GM18867 (cell line): ENCODE results near the gene CUL7.
"Not testable (repeated sequence)": the region's sequence is repeated elsewhere in the genome, so short reads cannot be mapped to it uniquely, and the experiment has no call there.

Experiments used
- ATAC-seq: cut with Tn5 transposase; IDR thresholded peaks from one replicate; pipeline ENCODE4 v1.9.1; 2021; ENCODE audit warnings: mild to moderate bottlenecking, moderate library complexity; ENCODE audit not compliant: unreplicated experiment

Gene CUL7

DNA sequence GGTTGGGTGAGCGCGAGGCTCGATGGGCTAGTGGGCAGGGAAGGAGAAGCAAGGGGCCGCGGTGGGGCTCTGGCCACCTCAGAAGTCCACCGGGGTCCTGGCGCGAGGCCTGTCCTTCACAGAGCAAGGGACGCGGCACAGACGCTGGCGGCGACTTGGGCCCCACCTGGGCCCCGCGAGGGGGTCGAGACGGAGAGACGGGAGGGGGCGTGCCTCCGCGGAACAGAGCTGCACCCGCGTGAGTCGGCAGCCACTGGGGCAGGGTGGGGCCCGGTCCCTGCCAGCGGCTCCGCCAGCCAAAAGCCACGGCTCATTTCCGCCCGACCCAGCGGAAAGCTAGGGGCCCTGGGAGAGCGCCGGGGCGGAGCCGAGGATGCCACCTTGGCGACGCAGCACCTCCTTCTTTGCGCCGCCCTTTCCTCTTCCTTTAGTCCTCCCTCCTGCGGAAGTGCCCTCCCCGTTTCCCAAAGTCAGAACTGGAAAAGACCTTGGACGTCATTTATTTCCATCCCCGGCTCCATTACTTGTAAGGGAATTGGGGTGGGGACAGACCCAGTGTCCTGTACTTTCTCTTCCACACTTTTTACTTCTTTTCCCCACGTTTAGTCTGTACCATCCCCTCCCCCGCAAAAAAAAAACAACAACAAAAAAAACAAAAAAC is at the start of gene CUL7:
CUL7 (minus strand) TSS at position 307 of the 661 bp plus-strand sequence. CDS start 1,063 bp downstream, outside the sequence.
- ATAC-seq = peak; percentile 81

DNA sequence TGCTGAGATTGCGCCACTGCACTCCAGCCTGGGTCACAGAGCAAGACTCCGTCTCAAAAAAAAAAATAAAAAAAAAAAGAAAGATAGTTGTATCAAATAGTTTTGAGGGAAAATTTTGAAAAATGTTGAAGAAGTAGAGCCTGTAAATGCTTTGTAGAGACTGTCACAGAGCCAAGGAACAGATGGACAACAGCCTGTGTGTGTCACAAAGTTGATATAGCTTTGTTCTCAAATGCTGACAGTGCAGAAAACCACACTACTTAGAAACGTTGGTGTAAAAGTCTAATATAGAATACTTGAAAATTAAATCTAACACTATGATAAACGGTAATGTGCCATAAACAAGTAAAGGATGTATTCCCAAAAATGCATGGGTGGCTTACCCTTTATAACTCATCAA is 47.8 kb upstream of the CUL7 start:
- no peak for ATAC-seq

GRCh38 chr6:43097502-43097901 is 43.9 kb upstream of the CUL7 start:
- ATAC-seq = no peak

- ATAC-seq = no peak
Measured at GRCh38 chr6:43097098-43097489, 43.4 kb upstream of the CUL7 start.

DNA sequence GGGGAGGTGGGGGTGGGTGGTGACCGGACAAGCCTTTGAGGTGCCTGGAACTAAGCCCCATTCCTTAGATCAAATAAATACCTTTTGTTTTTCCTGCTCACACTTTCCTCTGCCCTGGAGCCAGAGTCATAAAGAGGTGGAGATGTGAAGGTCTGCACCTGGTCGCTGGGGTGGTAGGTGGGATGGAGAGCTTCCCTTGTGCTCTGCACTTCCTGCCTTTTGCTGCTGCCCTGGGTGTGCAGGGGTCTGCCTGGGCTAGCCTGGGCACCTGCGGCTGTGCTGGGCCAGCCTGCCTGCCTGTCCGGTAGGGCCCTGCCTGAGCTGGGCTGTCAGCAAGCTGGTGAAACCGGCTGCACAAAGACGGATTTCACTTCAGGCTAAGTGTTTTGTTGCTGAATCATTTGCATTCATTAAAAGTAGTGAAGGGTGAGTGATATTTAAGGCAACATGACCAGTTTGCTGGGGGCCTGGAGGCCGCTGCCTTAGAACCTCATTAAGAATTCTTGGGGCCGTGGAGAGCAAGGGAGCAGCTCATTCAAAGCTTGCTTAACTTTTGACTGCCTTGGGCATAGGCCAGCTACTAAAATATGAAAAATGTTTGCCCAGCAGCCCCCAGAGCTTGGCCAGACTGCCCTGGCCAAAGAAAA is 42.9 kb upstream of the CUL7 start:
- ATAC-seq = no peak

DNA sequence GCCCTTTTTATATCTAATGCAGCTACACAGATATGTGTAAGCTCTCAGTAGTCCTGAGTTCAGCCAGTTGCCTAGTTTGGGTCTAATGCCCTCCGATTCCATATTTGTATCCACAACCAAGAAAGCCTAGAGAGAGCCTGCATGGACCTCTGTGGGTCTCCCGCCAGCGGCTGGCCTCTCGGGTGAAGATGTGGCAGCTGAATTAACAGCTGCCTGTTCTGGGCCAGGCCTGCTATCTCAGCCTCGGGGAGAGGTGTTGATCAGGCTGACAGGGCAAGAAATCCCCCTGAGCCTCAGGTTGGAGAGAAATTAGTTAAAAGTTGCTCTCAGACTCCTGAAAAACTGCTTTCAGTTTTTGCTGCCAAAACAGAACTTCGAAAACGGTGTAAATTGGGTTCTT is 42.3 kb upstream of the CUL7 start:
- no peak for ATAC-seq

DNA sequence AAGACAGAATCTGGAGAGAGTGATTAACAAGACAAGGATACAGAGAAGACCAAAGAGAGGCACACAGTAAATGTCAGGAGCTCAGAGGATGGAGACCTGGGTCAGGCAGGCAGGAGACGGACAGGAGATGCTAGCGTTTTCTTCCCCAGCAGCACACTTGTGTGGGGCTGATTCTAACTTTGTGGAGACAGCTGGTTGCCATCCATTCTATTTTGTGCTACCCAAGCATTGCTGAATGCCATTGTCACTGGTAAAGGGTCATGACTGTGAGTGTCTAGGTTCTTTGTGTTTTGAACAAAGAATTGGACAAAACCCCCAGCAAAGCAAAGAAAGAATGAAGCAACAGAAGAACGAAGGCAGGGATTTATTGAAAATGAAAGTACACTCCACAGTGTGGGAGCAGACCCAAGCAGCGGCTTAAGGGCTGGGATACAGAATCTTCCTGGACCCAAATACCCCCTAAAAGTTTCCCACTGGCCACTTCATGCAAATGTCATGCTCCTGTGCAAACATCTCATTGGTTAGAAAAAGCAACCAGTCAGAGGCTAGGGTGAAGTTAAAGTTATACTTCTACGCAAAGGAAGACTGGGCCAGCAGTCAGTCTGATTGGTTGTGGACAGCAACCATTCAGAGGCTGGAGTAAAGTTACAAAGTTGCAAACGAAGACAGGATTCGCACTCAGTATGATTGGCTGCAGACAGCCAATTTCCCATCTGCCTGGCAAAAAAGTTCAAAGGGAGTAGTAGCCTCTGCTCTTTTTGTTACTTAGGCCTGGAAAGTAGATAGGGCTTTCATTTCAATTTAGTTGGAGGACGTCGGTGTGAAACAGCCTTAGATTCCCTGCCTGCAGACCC is 40.0 kb upstream of the CUL7 start:
- ATAC-seq = no peak

GRCh38 chr6:43092635-43093034 is 39.0 kb upstream of the CUL7 start:
- ATAC-seq = no peak

DNA sequence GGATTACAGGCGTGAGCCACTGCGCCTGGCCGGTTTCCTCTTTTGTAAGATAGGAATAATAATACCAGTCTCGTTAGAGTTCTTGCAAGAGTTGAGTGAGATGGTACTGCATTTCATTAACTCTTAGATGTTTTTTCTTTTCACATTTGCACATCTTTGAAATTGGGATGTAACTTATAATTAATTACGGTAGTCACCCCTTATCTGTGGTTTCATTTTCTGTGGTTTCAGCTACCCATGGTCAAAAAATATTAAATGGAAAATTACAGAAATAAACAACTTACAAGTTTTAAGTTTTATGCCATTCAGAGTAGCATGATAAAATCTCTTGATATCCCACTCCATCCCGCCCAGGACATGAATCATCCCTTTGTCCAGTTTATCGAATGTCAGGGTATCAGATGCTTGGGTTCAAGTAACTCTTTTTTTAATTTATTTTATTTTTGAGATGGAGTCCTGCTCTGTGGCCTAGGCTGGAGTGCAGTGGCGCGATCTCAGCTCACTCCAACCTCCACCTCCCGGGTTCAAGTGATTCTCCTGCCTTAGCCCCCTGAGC is 37.9 kb upstream of the CUL7 start:
- no peak for ATAC-seq

DNA sequence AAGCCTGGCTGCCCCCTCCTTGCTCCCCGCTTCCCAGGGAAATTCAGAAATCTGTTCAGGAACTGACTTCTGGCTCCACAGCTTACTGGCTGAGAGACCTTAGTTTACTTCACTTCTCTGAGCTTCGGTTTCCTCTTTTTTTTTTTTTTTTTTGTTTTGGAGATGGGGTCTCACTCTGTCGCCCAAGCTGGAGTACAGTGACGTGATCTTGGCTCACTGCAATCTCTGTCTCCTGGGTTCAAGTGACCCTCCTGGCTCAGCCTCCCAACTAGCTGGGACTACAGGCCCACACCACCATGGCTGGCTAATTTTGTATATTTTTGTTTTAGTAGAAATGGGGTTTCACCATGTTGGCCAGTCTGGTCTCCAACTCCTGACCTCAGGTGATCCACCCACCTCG is 37.4 kb upstream of the CUL7 start:
- no peak for ATAC-seq

GRCh38 chr6:43090559-43090956 is 36.9 kb upstream of the CUL7 start:
- no peak for ATAC-seq

GRCh38 chr6:43089874-43090558 is 36.4 kb upstream of the CUL7 start:
- ATAC-seq = no peak

DNA sequence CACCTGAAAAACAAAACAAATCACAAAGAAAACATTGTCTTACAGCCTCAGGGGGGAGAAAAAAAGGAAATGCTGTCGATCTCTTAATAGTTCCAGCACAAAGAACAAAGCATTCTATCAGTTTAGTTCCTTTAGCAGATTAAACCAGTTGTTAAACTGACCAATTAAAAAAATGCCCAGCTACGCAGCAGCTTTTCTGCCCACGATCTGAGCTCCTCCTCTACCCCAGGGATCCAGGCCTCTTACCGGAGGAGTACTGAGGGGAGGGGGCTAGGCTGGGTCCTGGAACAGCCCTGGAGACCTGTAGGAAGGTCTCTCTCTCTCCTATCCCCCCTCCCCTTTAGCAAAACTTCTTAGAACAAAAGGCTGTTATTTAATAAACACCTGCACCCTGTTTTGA is 35.8 kb upstream of the CUL7 start:
- no peak for ATAC-seq

DNA sequence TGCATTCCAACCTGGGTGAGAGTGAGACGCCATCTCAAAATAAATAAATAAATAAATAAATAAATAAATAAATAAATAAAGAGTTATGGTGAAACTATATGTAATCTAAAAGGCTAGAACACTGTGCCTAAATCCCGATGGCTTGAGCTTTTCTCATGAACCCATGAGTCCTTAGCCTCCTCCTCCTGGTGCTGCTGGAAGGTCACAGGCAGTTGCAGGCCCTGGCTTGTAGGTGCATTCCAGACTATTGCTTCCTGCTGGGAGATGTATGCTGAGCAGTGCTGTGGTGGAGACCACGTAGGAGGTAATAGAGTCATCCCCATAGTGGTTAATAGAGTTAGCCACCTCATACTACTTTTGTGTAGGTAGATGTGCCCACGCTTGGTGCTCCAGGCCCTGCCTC is 35.0 kb upstream of the CUL7 start:
- no peak for ATAC-seq

- no peak for ATAC-seq
Measured at GRCh38 chr6:43086022-43086658, 32.5 kb upstream of the CUL7 start.

- no peak for ATAC-seq
Measured at GRCh38 chr6:43082806-43083655, 29.4 kb upstream of the CUL7 start.

DNA sequence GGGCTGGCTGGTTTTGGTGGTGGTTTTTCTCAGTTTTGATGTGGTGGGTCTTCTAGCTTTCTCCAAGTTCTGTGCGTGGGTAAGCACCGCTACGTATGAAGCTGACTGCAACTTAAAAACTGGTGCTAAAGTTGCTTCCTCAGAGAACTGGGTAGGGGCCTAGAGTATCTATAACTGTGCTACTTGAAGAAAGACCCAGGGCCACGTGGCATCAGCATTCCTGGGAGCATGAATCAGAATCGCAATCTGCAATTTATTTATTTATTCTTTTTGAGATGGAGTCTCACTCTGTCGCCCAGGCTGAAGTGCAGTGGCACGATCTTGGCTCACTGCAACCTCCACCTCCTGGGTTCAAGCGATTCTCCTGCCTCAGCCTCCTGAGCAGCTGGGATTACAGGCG is 28.3 kb upstream of the CUL7 start:
- not testable (repeated sequence) for ATAC-seq

DNA sequence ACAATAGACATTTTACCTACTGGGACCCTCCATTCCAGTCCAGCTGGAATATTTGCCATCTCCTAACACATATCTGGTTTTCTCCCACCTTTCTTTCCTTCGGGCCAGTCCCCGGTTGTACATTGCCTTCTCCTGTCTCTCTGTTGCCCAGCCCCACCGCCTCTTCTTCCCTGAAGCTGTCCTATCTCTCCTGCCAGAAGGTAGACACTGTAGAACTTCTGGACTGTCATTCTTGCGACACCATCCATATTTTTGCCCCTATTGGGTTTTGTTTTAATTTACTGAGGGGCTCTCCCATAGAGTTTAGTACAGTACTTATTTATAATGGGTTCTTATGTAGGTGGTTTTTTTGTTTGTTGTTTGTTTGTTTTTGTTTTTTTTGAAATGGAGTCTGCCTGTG is 27.4 kb upstream of the CUL7 start:
- ATAC-seq = no peak

- no peak for ATAC-seq
Measured at GRCh38 chr6:43078691-43079090, 25.0 kb upstream of the CUL7 start.
